ENCODE data around the gene DYNLT4. TPM values are rescaled to one million over a fixed set of nuclear protein-coding genes. Genes with fewer than 3 reads are reported as not detected.

The DYNLT4 gene
- total RNA-seq, 1 experiment from 2014 or later: 4.3 TPM

- H3F3A ChIP-seq (ENCODE audit: insufficient read depth, low read depth): no peaks in the 10 kb centered on the region
- H3K4me1 ChIP-seq (replicated peaks; ENCODE audit: insufficient read depth): no peaks in the 10 kb centered on the region
- no peak for DNase-seq
- ChIA-PET POLR2A (ENCODE audit: unreplicated experiment) (no interaction called here), CTCF (interaction anchor here (0.6 kb wide), 1 partner anchor 185 kb away, joined by 4 read pairs; no protein-coding TSS in a partner anchor)
- no peaks in the 10 kb centered on the region for H3K36me3 ChIP-seq (ENCODE audit: low read depth)
- H4K20me1 ChIP-seq (ENCODE audit: insufficient read depth): no peaks in the 10 kb centered on the region
- H3K4me3 ChIP-seq: no peak overlapping the region
- no peak for TF ChIP-seq CTCF (conservative IDR thresholded peaks at IDR 0.05)
- no peak for TF ChIP-seq EZH2 (IDR thresholded peaks at IDR 0.05; ENCODE audit: low read depth)
- H3K9me3 ChIP-seq (ENCODE audit: insufficient read depth, low read depth): no peaks in the 10 kb centered on the region
- no peaks in the 10 kb centered on the region for H3K27me3 ChIP-seq (ENCODE audit: insufficient read depth, low read depth)
- intact Hi-C loops (cut with micrococcal nuclease; ENCODE audit: unreplicated experiment): no loop called here
- H3K79me2 ChIP-seq (ENCODE audit: low read depth): no peaks in the 10 kb centered on the region
- BruUV-seq (replicated peaks): no TSS peak
- H3K4me2 ChIP-seq: no peak overlapping the region
- H3K9me2 ChIP-seq (ENCODE audit: insufficient read depth): no peaks in the 10 kb centered on the region
- no peak overlapping the region for H3K27ac ChIP-seq
- H2AFZ ChIP-seq: no peak overlapping the region
These were observed 22.6 kb upstream of the DYNLT4 start for GRCh38 chr1:44829506-44830384.

DNA sequence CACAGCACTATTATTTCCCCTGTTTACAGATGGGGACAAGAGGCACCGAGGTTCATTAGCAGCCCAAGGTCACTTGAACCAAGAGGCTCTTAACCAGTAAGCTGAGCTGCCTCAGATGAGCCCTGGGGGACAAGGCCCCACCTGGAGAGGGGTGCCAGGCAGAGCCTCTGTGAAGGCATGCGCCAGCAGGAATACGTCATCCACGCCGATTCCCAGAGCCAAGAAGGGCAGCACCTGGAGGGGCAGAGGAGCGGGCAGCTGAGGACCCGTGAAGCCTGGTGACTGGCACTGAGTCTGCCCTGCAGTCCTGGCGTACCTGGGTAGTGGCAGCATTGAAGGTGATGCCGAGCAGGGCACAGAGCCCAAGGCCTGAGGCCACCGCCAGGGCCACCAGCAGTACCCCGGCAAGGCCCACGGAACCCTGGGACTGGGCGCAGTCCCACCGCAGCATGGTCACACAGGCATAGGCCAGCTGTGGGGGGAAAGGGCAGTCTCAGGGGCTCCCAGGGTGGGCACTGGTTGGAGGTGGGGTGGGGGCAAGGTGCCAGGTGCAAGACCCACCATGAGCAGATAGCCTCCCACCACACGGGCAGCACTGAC, 21.8 kb upstream of the DYNLT4 start:
- POLR2A ChIA-PET (ENCODE audit: unreplicated experiment): no interaction called here
- Histone ChIP-seq H3K27ac (no peak overlapping the region), H3K4me1 (replicated peaks; ENCODE audit: insufficient read depth) (no peaks in the 10 kb centered on the region), H3K79me2 (ENCODE audit: low read depth) (no peaks in the 10 kb centered on the region), H3F3A (ENCODE audit: insufficient read depth, low read depth) (no peaks in the 10 kb centered on the region), H3K4me2 (no peak overlapping the region), H3K9me3 (ENCODE audit: insufficient read depth, low read depth) (no peaks in the 10 kb centered on the region), H4K20me1 (ENCODE audit: insufficient read depth) (no peaks in the 10 kb centered on the region), H3K9me2 (ENCODE audit: insufficient read depth) (no peaks in the 10 kb centered on the region), H3K36me3 (ENCODE audit: low read depth) (no peaks in the 10 kb centered on the region), H3K4me3 (no peak overlapping the region), H3K27me3 (ENCODE audit: insufficient read depth, low read depth) (no peaks in the 10 kb centered on the region), H2AFZ (no peak overlapping the region)
- no peak for TF ChIP-seq EZH2 (IDR thresholded peaks at IDR 0.05; ENCODE audit: low read depth)
- TF ChIP-seq CTCF (conservative IDR thresholded peaks at IDR 0.05): no peak
- CTCF ChIA-PET: interaction anchor here (0.6 kb wide), 1 partner anchor 186 kb away, joined by 4 read pairs; no protein-coding TSS in a partner anchor
- intact Hi-C loops (cut with micrococcal nuclease; ENCODE audit: unreplicated experiment): no loop called here
- DNase-seq: no peak
- no TSS peak for BruUV-seq (replicated peaks)

DNA sequence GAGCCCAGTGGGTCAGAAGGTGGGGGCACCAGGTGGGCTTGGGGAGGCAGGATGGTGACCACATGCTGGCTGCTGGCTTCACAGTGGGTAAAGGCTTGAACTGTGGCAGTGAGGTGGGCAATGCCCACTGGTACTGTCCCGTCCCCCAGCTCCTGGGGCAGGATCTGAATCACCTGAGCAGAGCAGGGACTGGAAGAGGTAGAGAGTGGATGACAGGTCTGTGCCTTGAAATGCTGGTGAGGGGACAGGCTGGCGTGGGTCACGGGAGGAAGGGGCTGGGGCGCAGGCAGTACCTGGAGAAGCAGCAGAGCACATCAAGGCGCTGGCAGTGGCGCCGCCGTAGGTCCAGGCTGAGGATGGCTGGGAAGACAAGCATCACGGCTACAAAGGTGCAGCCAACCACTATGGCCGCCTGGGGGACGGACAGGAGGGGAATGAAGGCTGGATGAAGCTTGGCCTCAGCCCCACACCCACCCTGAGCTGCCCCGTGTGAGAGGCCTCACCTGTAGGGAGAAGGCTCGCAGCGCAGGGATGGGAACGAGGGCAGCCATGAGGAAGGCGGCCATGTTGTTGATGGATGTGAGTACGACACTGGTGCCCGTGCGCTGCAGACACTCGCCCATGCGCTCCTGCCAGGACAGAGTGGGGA, 21.0 kb upstream of the DYNLT4 start:
- ChIA-PET POLR2A (ENCODE audit: unreplicated experiment) (no interaction called here), CTCF (no interaction called here)
- Histone ChIP-seq H3K36me3 (ENCODE audit: low read depth) (no peaks in the 10 kb centered on the region), H3K27ac (no peak overlapping the region), H2AFZ (no peak overlapping the region), H3K9me2 (ENCODE audit: insufficient read depth) (no peaks in the 10 kb centered on the region), H3K4me3 (no peak overlapping the region), H3K4me2 (no peak overlapping the region), H3F3A (ENCODE audit: insufficient read depth, low read depth) (no peaks in the 10 kb centered on the region), H3K79me2 (ENCODE audit: low read depth) (no peaks in the 10 kb centered on the region), H4K20me1 (ENCODE audit: insufficient read depth) (no peaks in the 10 kb centered on the region), H3K27me3 (ENCODE audit: insufficient read depth, low read depth) (no peaks in the 10 kb centered on the region), H3K4me1 (replicated peaks; ENCODE audit: insufficient read depth) (no peaks in the 10 kb centered on the region), H3K9me3 (ENCODE audit: insufficient read depth, low read depth) (no peaks in the 10 kb centered on the region)
- no TSS peak for BruUV-seq (replicated peaks)
- intact Hi-C loops (cut with micrococcal nuclease; ENCODE audit: unreplicated experiment): no loop called here
- DNase-seq: no peak
- TF ChIP-seq EZH2 (IDR thresholded peaks at IDR 0.05; ENCODE audit: low read depth): no peak
- no peak for TF ChIP-seq CTCF (conservative IDR thresholded peaks at IDR 0.05)

Data from PC-9 (cell line).